HUES6 (cell line): ENCODE results near the gene NAA80.
A peak's percentile ranks its signal among the peaks of the same experiment; 100 is the strongest.

ENCODE experiments used
- H3K27ac ChIP-seq: 2 replicates; pipeline ENCODE4 v1.7.0; 2013; ENCODE audit warnings: low read depth, mild to moderate bottlenecking, low read length, inconsistent platforms
- H3K27me3 ChIP-seq: 2 replicates; pipeline ENCODE4 v1.6.1; 2013; ENCODE audit warnings: low read length; ENCODE audit not compliant: control insufficient read depth, insufficient read depth
- H3K36me3 ChIP-seq: 2 replicates; pipeline ENCODE4 v1.6.1; 2013; ENCODE audit warnings: low read length; ENCODE audit not compliant: control insufficient read depth, insufficient read depth
- H3K4me1 ChIP-seq: 2 replicates; pipeline ENCODE4 v1.6.1; 2013; ENCODE audit warnings: low read length; ENCODE audit not compliant: control insufficient read depth, insufficient read depth
- H3K4me3 ChIP-seq: 2 replicates; pipeline ENCODE4 v1.5.1; 2013; ENCODE audit warnings: low read depth, low read length
- H3K9ac ChIP-seq: one replicate; pipeline ENCODE4 v1.6.1; 2013; ENCODE audit warnings: mild to moderate bottlenecking, low read length
- H3K9me3 ChIP-seq: 2 replicates; pipeline ENCODE4 v1.6.1; 2013; ENCODE audit warnings: low read depth, low read length; ENCODE audit not compliant: control insufficient read depth, insufficient read depth

The NAA80 gene

GRCh38 chr3:50303013-50303815 lies 4.0 kb upstream of the NAA80 start, which contains the start of gene HYAL1:
HYAL1 (minus strand) TSS chr3:50303574; CDS start chr3:50302956, 618 bp downstream.
- peak within 1 kb of the TSS; percentile 30 for H3K4me3 ChIP-seq
- peaks cover 26% of the 10 kb centered on the region for H3K4me1 ChIP-seq
- peak within 1 kb of the TSS; percentile 37 for H3K9ac ChIP-seq
- H3K9me3 ChIP-seq, result peaks cover 19% of the 10 kb centered on the region
- no peaks in the 10 kb centered on the region for H3K27me3 ChIP-seq
- no peaks in the 10 kb centered on the region for H3K36me3 ChIP-seq
- H3K27ac ChIP-seq, result no peak within 1 kb of the TSS

DNA sequence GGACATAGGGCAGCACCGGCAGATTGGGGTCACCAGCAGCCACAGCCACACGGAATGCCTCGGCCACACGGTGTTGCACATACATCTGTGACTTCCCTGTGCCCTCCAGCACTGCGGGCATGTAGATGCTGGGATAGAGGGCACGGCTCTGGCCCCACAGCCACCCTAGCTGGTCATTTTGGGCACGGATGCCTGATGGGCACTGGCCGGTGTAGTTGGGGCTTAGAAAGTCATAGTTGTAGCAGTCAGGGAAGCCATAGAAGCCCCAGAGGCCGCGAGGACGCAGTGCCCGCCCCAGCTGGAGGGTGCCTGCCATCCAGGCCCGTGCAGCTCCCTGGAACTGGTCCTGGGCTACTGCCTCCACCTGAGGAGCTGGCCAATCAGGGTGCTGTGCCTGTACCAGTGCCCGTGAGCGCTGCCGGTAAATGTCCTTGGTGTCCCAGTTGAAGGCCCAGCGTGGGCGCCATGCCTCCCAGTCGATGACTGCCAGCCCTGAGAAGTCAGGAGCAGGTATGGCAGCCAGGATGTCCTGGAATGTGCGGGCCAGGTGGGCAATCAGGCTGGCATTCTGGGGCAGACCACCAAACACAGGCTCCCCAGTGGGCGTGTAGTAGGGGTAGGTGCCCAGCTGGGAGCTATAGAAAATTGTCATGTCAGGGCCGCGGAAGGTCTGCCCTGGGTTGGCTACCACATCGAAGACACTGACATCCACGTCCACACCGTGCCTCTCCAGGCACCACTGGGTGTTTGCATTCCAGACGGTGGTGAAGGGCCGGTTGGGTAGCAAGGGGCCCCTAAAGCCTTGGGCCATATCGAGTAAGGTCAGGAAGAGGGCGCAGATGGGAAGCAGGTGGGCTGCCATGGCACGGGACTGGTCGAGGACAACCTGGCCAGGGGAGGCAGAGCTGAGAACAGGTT lies 3.1 kb upstream of the NAA80 start:
- Histone ChIP-seq H3K4me3 (peak overlapping the region; percentile 2; the same call in 1 of the 2 replicates), H3K9me3 (peaks cover 15% of the 10 kb centered on the region), H3K9ac (no peak overlapping the region), H3K27me3 (no peaks in the 10 kb centered on the region), H3K27ac (no peak overlapping the region), H3K4me1 (peaks cover 28% of the 10 kb centered on the region), H3K36me3 (peaks cover 1% of the 10 kb centered on the region; the same call in 1 of the 2 replicates)

DNA sequence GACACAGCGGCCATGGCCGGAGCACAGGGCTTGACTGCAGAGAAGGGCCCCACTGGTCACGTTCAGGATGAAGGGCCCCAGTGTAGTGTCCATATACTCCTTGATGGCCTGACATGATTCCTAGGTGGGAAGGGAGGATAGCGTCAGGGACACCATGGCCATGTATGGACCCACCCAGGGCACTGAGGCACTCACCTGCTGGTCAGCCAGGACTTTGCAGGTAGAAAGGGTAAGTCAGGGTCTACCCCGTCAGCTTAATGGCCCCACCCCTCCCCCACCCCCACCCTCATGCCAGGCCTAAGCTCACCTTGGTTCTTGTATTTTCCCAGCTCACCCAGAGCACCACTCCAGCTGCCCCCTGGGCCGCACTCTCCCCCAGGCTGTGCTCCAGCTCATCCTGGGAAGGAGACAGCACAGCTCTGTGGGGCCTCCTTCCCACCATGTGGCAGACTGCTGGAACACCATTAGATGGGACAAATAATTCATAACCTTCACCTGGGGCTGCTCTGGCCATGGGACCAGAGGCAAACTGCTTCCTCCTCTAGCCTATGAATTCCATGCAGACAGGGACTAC lies 1.6 kb upstream of the NAA80 start:
- Histone ChIP-seq H3K36me3 (peaks cover 6% of the 10 kb centered on the region; the same call in 1 of the 2 replicates), H3K27me3 (no peaks in the 10 kb centered on the region), H3K9ac (no peak overlapping the region), H3K4me1 (peaks cover 28% of the 10 kb centered on the region), H3K27ac (no peak overlapping the region), H3K4me3 (no peak overlapping the region), H3K9me3 (peaks cover 2% of the 10 kb centered on the region; the same call in 1 of the 2 replicates)

DNA sequence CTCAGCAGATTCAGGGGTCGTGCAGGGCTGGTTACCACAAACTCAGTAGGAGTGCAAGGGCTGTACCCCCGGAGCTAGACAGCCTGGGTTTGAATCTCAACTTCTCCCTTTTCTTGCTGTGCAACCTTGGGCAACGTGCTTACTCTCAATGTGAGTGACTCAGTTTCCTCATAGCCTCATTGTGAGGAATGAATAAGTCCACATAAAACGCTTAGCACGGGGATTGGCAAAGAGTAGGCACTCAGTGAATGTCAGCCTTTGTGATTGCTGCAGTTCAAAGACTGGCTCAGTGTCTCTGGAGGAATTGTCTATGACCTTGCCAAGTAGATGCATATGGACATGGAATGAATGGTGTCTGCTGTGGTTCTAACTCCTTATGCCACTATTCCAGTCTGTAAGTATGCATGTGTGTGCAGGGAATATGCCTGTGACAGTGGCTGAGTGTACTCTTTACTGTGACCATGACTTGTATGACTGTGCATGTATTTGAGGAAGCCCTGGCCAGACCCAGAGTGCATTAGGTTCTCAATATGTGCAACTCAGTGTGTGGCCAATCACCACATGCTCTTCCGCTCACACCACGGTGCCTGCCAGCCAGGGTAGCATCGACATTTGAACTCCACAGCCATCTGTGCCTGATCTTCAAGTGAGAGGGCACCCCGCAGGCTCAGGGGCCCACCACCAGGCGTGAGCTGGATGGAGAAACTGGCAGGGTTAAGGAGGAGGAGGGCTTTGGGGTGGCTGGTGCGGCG lies 900 bp upstream of the NAA80 start:
- Histone ChIP-seq H3K36me3 (peaks cover 6% of the 10 kb centered on the region; the same call in 1 of the 2 replicates), H3K27me3 (no peaks in the 10 kb centered on the region), H3K4me3 (peak overlapping the region; percentile 56), H3K9me3 (no peaks in the 10 kb centered on the region), H3K4me1 (peaks cover 28% of the 10 kb centered on the region), H3K9ac (peak overlapping the region; percentile 65), H3K27ac (peak overlapping the region; percentile 55; the same call in 1 of the 2 replicates)

- Histone ChIP-seq H3K4me3 (peak overlapping the region; percentile 56), H3K36me3 (peaks cover 6% of the 10 kb centered on the region; the same call in 1 of the 2 replicates), H3K9me3 (no peaks in the 10 kb centered on the region), H3K4me1 (peaks cover 28% of the 10 kb centered on the region), H3K9ac (peak overlapping the region; percentile 65), H3K27ac (peak overlapping the region; percentile 55; the same call in 1 of the 2 replicates), H3K27me3 (no peaks in the 10 kb centered on the region)
These were observed 378 bp upstream of the NAA80 start for GRCh38 chr3:50299638-50299928.

DNA sequence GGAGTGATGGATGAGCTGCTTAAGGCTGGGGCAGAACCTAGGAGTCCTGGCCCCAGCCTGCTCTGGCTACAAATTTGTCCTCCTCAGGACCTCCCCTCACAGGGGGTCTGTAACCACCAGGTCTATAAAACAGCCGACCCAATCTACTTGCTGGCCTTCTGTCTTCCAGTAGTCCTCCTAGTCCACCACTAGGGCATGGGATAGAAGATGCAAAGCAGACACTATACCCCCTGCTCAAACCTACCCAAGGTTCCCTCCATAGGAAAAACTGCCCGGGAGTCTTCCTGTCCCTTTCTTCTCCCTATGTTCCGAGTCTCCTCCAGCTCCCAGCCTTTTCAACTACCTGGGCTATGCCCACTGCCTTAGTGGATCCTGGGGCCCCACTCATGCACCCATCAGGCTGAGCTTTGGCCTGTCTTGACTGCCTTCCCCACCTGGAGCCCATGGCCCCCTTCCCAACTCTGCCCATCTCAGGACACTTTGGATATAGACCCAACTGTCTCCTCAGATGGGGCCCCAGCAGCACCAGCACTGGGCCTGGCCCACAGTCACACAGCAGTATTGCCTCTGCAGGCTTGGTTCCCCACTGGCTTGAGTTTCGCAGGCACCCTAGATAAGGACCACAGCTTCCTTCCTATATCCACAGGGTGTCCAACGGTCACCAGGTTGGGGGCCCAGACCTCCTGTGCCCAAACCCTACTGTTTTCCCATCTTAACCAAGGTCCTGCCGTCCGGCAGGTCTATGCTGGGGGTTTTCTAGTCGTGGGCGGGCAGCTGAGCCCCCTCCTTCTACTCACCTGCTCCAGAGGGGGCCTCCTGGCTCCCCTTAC lies 1.1 kb downstream of the NAA80 start:
- Histone ChIP-seq H3K27ac (no peak overlapping the region), H3K27me3 (no peaks in the 10 kb centered on the region), H3K4me1 (peaks cover 25% of the 10 kb centered on the region), H3K9me3 (no peaks in the 10 kb centered on the region), H3K36me3 (peaks cover 6% of the 10 kb centered on the region; the same call in 1 of the 2 replicates), H3K9ac (peak overlapping the region; percentile 58), H3K4me3 (peak overlapping the region; percentile 78)

GRCh38 chr3:50297384-50297775 lies 1.8 kb downstream of the NAA80 start:
- peaks cover 22% of the 10 kb centered on the region for H3K4me1 ChIP-seq
- H3K9me3 ChIP-seq, result no peaks in the 10 kb centered on the region
- H3K27me3 ChIP-seq, result no peaks in the 10 kb centered on the region
- H3K4me3 ChIP-seq, result no peak overlapping the region
- H3K9ac ChIP-seq, result no peak overlapping the region
- H3K27ac ChIP-seq, result no peak overlapping the region
- H3K36me3 ChIP-seq, result peaks cover 6% of the 10 kb centered on the region; the same call in 1 of the 2 replicates

GRCh38 chr3:50296721-50297383 lies 2.4 kb downstream of the NAA80 start:
- H3K27ac ChIP-seq, result no peak overlapping the region
- peaks cover 6% of the 10 kb centered on the region; the same call in 1 of the 2 replicates for H3K36me3 ChIP-seq
- H3K4me3 ChIP-seq, result no peak overlapping the region
- H3K9me3 ChIP-seq, result no peaks in the 10 kb centered on the region
- H3K27me3 ChIP-seq, result no peaks in the 10 kb centered on the region
- peaks cover 21% of the 10 kb centered on the region for H3K4me1 ChIP-seq
- H3K9ac ChIP-seq, result no peak overlapping the region

DNA sequence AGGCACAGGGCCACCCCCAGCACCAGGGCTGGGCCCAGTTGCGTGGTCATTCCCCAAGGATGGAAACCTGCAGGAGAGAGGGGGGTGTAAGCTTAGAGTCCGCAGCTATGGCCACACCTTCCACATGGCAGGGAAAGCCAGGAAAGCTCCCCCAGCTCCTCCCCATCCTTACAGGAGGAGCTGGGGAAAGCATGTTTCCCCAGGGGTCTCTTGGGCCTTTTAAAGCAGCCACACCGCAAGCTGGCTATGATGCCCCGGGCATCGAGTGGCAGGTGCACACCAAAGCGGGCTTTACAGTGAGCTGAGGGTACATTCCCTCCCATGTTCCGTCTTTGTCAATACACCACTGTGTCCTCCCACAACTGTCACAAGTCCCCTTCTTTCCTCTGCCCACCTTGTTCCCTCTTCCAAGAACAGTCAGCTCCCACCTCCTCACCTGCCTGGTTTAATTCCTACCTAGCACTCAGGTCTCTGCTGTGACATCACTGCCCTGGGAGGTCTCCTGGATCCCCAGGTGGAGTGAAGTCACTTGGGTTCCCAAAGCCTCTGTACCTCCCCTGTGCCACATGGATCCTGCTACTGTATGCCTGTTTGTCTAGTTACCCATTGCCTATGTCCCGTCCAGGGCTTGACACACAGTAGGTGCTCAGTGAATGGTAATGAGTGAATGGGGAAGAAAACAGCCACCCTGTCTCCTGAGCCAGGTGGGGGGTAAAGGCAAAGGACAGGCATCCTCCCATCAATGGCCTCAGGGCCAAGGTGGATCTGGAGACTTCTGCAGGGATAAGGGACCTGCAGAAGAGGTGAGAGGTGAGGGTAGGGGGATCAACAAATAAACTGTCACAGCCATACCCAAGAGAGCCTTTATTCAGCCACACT lies 3.4 kb downstream of the NAA80 start:
- Histone ChIP-seq H3K4me1 (peaks cover 21% of the 10 kb centered on the region), H3K27me3 (no peaks in the 10 kb centered on the region), H3K9me3 (no peaks in the 10 kb centered on the region), H3K27ac (no peak overlapping the region), H3K9ac (no peak overlapping the region), H3K4me3 (no peak overlapping the region), H3K36me3 (peaks cover 6% of the 10 kb centered on the region; the same call in 1 of the 2 replicates)
